Mammary epithelial cell (primary cell): Measurements from ENCODE around the gene HOMER2.

Experiments used
- EZH2 ChIP-seq: IDR thresholded peaks from 2 replicates; pipeline ENCODE4 v1.6.1; 2012; ENCODE audit warnings: low read length, inconsistent platforms, borderline replicate concordance
- TF ChIP-seq, protein P1 (sequence below), 2 donors: IDR thresholded peaks in 1 of 2; conservative IDR thresholded peaks in 1 of 2; 2 replicates each; pipeline ENCODE4 v1.5.1; 2011 to 2012; ENCODE audit warnings: inconsistent platforms in 2 of 2, low read length in 2 of 2, mild to moderate bottlenecking in 2 of 2, control low read depth in 1 of 2, low read depth in 1 of 2; ENCODE audit not compliant: insufficient read depth in 1 of 2; ENCODE audit errors: extremely low read depth in 1 of 2

DNA sequence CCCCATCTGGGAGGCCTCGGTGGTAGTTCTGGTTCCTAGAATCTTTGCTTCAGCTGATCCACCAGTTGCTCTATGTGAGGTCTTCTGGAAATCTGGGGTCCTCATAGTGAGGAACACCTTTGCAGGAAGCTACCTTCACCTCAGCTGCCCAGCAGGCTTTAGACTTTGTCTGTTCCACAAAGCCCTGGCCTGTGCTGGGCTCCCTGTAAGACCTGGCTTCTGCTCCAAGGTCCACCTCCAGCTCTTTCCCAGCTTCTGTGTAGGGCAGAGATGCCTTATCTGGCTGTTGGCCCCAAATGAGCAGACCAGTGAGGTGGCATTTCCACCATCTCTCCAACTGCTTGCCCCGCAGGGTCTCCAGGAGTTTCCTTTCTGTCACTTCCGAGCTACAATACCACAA is 8.2 kb upstream of the HOMER2 start:
- TF ChIP-seq, protein P1, sequence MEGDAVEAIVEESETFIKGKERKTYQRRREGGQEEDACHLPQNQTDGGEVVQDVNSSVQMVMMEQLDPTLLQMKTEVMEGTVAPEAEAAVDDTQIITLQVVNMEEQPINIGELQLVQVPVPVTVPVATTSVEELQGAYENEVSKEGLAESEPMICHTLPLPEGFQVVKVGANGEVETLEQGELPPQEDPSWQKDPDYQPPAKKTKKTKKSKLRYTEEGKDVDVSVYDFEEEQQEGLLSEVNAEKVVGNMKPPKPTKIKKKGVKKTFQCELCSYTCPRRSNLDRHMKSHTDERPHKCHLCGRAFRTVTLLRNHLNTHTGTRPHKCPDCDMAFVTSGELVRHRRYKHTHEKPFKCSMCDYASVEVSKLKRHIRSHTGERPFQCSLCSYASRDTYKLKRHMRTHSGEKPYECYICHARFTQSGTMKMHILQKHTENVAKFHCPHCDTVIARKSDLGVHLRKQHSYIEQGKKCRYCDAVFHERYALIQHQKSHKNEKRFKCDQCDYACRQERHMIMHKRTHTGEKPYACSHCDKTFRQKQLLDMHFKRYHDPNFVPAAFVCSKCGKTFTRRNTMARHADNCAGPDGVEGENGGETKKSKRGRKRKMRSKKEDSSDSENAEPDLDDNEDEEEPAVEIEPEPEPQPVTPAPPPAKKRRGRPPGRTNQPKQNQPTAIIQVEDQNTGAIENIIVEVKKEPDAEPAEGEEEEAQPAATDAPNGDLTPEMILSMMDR (conservative IDR thresholded peaks at IDR 0.05 in 1 of 2, IDR thresholded peaks at IDR 0.05 in 1 of 2; ENCODE audit: extremely low read depth in 1 of 2, insufficient read depth in 1 of 2, low read depth in 1 of 2, low read length in 2 of 2): no peak
- TF ChIP-seq EZH2: no peak
